Measurements from ENCODE around the gene FSIP1.
"Not testable (repeated sequence)": the region's sequence is repeated elsewhere in the genome, so short reads cannot be mapped to it uniquely, and the experiment has no call there.

DNA sequence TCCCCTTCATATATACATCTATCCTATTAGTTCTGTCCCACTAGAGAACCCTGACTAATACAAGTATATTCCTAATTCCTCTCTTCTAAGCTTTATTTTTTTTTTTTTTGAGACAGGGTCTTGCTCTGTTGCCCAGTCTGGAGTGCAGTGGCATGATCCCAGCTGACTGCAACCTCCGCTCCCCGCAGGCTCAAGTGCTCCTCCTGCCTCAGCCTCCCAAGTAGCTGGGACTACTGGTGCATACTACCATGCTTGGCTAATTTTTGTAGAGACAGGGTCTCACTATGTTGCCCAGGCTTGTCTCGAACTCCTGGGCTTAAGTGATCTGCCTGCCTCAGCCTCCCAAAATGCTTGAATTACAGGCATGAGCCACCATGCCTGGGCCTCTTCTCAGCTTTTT, 30.0 kb upstream of the FSIP1 start:
- TF ChIP-seq CTCF, POLR2A (IDR thresholded peaks at IDR 0.05): not testable (repeated sequence)

All from body of pancreas (tissue), 4 donors.